ENCODE measurements around the gene RPL21. TPM values are rescaled to one million over a fixed set of nuclear protein-coding genes. Genes with fewer than 3 reads are reported as not detected.

Gene RPL21
- polyA plus RNA-seq, 3 donors: 1,311 to 1,781 (median 1,417) TPM

- H2AFZ ChIP-seq (ENCODE audit: insufficient read depth, low read depth, low read length, poor library complexity, severe bottlenecking): no peak overlapping the region
- intact Hi-C loops (cut with micrococcal nuclease): loop anchor here (5.0 to 10.0 kb wide), 3 partner anchors 85 to 372 kb away; partner anchors contain the start of genes GTF3A (in 1 of the 2), LNX2 (in 1 of the 2) and POLR1D (in 1 of the 2)
- peaks cover 67% of the 10 kb centered on the region for H3K79me2 ChIP-seq (ENCODE audit: insufficient read depth, low read length)
- peak overlapping the region; percentile 80 for H3K4me2 ChIP-seq (replicated peaks; ENCODE audit: extremely low read depth, low read length, poor library complexity, severe bottlenecking)
- peaks cover 25% of the 10 kb centered on the region for H3K4me1 Mint-ChIP-seq
- H3K9ac ChIP-seq (ENCODE audit: insufficient read depth, low read length, poor library complexity, severe bottlenecking): peak overlapping the region; percentile 88
- TF ChIP-seq, protein P1, sequence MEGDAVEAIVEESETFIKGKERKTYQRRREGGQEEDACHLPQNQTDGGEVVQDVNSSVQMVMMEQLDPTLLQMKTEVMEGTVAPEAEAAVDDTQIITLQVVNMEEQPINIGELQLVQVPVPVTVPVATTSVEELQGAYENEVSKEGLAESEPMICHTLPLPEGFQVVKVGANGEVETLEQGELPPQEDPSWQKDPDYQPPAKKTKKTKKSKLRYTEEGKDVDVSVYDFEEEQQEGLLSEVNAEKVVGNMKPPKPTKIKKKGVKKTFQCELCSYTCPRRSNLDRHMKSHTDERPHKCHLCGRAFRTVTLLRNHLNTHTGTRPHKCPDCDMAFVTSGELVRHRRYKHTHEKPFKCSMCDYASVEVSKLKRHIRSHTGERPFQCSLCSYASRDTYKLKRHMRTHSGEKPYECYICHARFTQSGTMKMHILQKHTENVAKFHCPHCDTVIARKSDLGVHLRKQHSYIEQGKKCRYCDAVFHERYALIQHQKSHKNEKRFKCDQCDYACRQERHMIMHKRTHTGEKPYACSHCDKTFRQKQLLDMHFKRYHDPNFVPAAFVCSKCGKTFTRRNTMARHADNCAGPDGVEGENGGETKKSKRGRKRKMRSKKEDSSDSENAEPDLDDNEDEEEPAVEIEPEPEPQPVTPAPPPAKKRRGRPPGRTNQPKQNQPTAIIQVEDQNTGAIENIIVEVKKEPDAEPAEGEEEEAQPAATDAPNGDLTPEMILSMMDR (IDR thresholded peaks at IDR 0.05): no peak
- H3K27ac Mint-ChIP-seq: peak overlapping the region; percentile 98 to 99 (median 99)
- H3K4me3 ChIP-seq (replicated peaks in 1 of 3; ENCODE audit: low read depth in 2 of 3, low read length in 3 of 3): peak overlapping the region; percentile 64 to 94 (median 72)
- H3K27me3 Mint-ChIP-seq (ENCODE audit: low read depth in 3 of 3): no peaks in the 10 kb centered on the region
- H3K4me3 Mint-ChIP-seq: peak overlapping the region; percentile 96 to 97
- H3K9me3 ChIP-seq (replicated peaks in 1 of 2; ENCODE audit: control insufficient read depth in 1 of 2, insufficient read depth in 1 of 2, low read length in 2 of 2): no peaks in the 10 kb centered on the region
- H3K27ac ChIP-seq (ENCODE audit: low read depth in 1 of 2, low read length in 2 of 2): peak overlapping the region in 1 of 2 donors; percentile 94
- H3K9me3 Mint-ChIP-seq: peaks cover 0 to 2% (median 0%) of the 10 kb centered on the region in 7 donors
- H3K36me3 ChIP-seq (replicated peaks in 1 of 2; ENCODE audit: control insufficient read depth in 1 of 2, insufficient read depth in 2 of 2, low read length in 2 of 2): peaks cover 35 to 40% of the 10 kb centered on the region in 2 donors
- H3K4me1 ChIP-seq (ENCODE audit: control insufficient read depth in 1 of 2, insufficient read depth in 2 of 2, low read length in 2 of 2): peaks cover 11 to 25% of the 10 kb centered on the region in 2 donors
- no peak for DNase-seq
- H4K20me1 ChIP-seq (ENCODE audit: insufficient read depth, low read length): peaks cover 8% of the 10 kb centered on the region
- H3K36me3 Mint-ChIP-seq: peaks cover 39 to 43% of the 10 kb centered on the region in 2 donors
- H3K27me3 ChIP-seq (ENCODE audit: control insufficient read depth in 2 of 2, insufficient read depth in 2 of 2, low read length in 2 of 2): no peaks in the 10 kb centered on the region
These were observed 1.1 kb downstream of the RPL21 start for GRCh38 chr13:27252467-27252866.

DNA sequence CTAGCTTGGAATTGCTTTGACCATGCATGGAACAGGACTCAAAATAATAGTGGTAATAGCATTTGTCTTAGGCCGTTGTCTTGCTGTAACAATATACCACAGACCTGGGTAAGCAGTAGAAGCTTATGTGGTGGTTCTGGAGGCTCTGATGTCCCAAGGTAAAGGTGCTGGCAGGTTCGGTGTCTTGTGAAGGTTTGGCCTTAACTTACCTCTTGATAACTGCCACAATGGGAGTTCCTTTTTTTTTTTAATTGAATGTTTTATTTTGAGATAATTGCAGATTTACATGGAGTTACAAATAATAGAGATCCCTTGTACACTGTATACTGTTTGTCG lies 5.8 kb downstream of the RPL21 start:
- Histone ChIP-seq H2AFZ (ENCODE audit: insufficient read depth, low read depth, low read length, poor library complexity, severe bottlenecking) (no peak overlapping the region), H3K9ac (ENCODE audit: insufficient read depth, low read length, poor library complexity, severe bottlenecking) (no peak overlapping the region), H3K4me3 (replicated peaks in 1 of 3; ENCODE audit: low read depth in 2 of 3, low read length in 3 of 3) (no peak overlapping the region), H3K36me3 (replicated peaks in 1 of 2; ENCODE audit: control insufficient read depth in 1 of 2, insufficient read depth in 2 of 2, low read length in 2 of 2) (peaks cover 45 to 57% of the 10 kb centered on the region in 2 donors), H3K4me1 (ENCODE audit: control insufficient read depth in 1 of 2, insufficient read depth in 2 of 2, low read length in 2 of 2) (peaks cover 39 to 47% of the 10 kb centered on the region in 2 donors), H3K9me3 (replicated peaks in 1 of 2; ENCODE audit: control insufficient read depth in 1 of 2, insufficient read depth in 1 of 2, low read length in 2 of 2) (no peaks in the 10 kb centered on the region), H3K4me2 (replicated peaks; ENCODE audit: extremely low read depth, low read length, poor library complexity, severe bottlenecking) (no peak overlapping the region), H3K79me2 (ENCODE audit: insufficient read depth, low read length) (peaks cover 57% of the 10 kb centered on the region), H3K27me3 (ENCODE audit: control insufficient read depth in 2 of 2, insufficient read depth in 2 of 2, low read length in 2 of 2) (no peaks in the 10 kb centered on the region), H3K27ac (ENCODE audit: low read depth in 1 of 2, low read length in 2 of 2) (peak overlapping the region in 1 of 2 donors; percentile 21), H4K20me1 (ENCODE audit: insufficient read depth, low read length) (peaks cover 8% of the 10 kb centered on the region)
- intact Hi-C loops (cut with micrococcal nuclease): loop anchor here (10.0 kb wide), 2 partner anchors 168 to 368 kb away; partner anchors contain the start of genes GTF3A (in 1 of the 2), LNX2 (in 1 of the 2) and POLR1D (in 1 of the 2)
- TF ChIP-seq, protein P1 (IDR thresholded peaks at IDR 0.05): no peak
- Mint-ChIP-seq H3K36me3 (peaks cover 54 to 61% of the 10 kb centered on the region in 2 donors), H3K27me3 (ENCODE audit: low read depth in 3 of 3) (no peaks in the 10 kb centered on the region), H3K9me3 (no peaks in the 10 kb centered on the region), H3K4me1 (peaks cover 52% of the 10 kb centered on the region), H3K4me3 (no peak overlapping the region), H3K27ac (peak overlapping the region in 3 of 7 donors; percentile 42 to 57 (median 52))
- 86% methylated on average over 1 of the region's 3 CpGs for WGBS (ENCODE audit: insufficient coverage)
- DNase-seq: no peak
